GM12873 (cell line): ENCODE data around the gene EGF.
A peak's percentile ranks its signal among the peaks of the same experiment; 100 is the strongest.

ENCODE experiments used
- TF ChIP-seq, protein P1 (sequence below): IDR thresholded peaks from 2 replicates; pipeline ENCODE4 v1.5.1; 2012; ENCODE audit warnings: low read depth, mild to moderate bottlenecking, moderate library complexity, low read length, control low read depth; ENCODE audit not compliant: insufficient read depth; ENCODE audit errors: missing control alignments

The EGF gene

GRCh38 chr4:110046588-110047049, 133.9 kb downstream of the EGF start:
- TF ChIP-seq, protein P1, sequence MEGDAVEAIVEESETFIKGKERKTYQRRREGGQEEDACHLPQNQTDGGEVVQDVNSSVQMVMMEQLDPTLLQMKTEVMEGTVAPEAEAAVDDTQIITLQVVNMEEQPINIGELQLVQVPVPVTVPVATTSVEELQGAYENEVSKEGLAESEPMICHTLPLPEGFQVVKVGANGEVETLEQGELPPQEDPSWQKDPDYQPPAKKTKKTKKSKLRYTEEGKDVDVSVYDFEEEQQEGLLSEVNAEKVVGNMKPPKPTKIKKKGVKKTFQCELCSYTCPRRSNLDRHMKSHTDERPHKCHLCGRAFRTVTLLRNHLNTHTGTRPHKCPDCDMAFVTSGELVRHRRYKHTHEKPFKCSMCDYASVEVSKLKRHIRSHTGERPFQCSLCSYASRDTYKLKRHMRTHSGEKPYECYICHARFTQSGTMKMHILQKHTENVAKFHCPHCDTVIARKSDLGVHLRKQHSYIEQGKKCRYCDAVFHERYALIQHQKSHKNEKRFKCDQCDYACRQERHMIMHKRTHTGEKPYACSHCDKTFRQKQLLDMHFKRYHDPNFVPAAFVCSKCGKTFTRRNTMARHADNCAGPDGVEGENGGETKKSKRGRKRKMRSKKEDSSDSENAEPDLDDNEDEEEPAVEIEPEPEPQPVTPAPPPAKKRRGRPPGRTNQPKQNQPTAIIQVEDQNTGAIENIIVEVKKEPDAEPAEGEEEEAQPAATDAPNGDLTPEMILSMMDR: no peak

DNA sequence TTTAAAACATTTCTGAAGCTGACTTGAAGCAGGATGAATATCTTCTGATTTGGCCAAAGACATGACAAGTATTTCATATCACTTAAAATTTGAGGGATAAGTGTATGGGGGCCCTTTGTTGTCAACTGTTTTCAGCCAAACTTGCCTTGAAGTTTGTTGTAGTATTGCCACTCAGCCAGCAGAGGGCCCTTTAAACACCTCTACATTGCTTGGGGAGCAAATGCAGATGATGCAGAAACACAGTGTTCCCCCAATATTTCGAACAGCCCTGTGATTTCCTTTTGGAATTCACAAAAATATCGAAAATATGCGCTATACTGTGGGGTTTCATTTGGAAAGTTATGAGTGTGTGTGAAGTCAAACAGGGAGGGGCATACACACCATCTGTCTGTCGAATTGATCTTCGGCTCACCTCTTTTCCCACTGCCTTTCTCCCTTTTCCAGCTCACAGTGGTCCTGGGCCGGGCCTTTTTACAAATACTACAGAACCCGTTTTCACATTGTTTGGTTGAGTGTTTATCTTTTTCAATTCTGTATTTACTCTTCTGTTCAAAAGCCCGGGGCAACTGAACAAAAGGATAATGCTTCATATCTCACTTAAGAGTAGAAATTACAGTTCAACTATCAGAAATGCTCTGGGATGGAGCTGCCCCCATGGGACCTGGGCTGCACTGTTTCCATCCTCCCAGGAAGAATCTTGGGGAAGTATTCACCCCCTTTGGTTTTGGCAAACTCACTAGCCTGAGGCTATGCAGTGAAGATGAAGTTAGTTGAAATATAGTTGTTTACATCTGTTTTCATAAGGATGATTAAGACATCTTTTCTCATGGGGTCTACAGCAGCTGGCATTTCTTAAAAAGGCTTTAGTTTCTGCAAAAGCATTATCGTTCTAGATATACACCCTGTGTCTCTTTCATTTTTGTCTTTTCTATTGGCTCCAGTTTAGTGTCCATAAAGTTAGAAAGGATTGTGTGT, 137.6 kb downstream of the EGF start:
- TF ChIP-seq, protein P1: peak; percentile 86

DNA sequence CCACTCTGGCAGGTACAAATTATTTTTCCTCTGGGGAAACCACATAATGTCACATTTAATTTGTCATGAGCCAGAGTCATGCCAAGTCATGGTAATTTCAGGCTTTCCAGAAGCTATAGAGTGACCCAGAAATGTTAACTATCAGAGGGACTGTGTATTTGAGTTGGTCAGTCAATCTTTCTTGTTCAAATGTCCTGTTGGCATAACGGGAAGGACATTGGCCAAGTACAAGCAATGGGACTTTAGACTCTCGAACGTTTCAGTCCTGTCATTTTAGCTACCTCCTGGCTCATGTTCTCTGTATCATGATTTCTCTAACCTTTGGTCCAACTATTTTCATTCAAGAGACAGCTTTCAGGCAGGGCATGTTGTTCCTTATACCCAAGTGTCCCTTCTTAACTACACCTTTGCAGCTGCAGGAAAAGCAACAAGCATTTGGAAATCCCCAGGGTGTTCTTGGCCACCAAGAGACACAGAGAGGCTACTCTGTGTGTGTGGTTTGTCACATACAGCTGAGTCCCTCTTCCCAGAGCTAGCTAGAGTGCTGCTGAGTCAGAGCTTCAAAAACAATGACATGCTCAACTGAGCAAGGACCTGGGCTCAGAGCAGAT, 142.6 kb downstream of the EGF start:
- TF ChIP-seq, protein P1: no peak

- TF ChIP-seq, protein P1: no peak
These were observed 146.0 kb downstream of the EGF start for GRCh38 chr4:110058677-110059076.

GRCh38 chr4:110059556-110060191, 147.0 kb downstream of the EGF start:
- TF ChIP-seq, protein P1: no peak

GRCh38 chr4:110061076-110061475, 148.4 kb downstream of the EGF start:
- TF ChIP-seq, protein P1: no peak
